Skeletal muscle tissue (tissue), 4 donors: ENCODE measurements around the gene KLK5. TPM values are rescaled to one million over a fixed set of nuclear protein-coding genes. Genes with fewer than 3 reads are reported as not detected.

Experiments
- H3K27ac ChIP-seq: one replicate; pipeline ENCODE4 v1.7.0; 2013; ENCODE audit warnings: mild to moderate bottlenecking, low read depth, low read length, inconsistent platforms
- H3K27me3 ChIP-seq, 3 donors: one replicate each; pipeline ENCODE4 v1.7.0; 2013; ENCODE audit warnings: low read length in 3 of 3; ENCODE audit not compliant: control insufficient read depth in 3 of 3, insufficient read depth in 3 of 3
- H3K36me3 ChIP-seq, 3 donors: one replicate each; pipeline ENCODE4 v1.7.0; 2013; ENCODE audit warnings: low read length in 3 of 3; ENCODE audit not compliant: control insufficient read depth in 3 of 3, insufficient read depth in 3 of 3
- H3K4me1 ChIP-seq, 3 donors: one replicate each; pipeline ENCODE4 v1.7.0; 2013; ENCODE audit warnings: low read length in 3 of 3, mild to moderate bottlenecking in 3 of 3; ENCODE audit not compliant: control insufficient read depth in 3 of 3, insufficient read depth in 3 of 3
- H3K4me3 ChIP-seq, 3 donors: one replicate each; pipeline ENCODE4 v1.7.0; 2013; ENCODE audit warnings: low read length in 3 of 3
- H3K9ac ChIP-seq, 3 donors: one replicate each; pipeline ENCODE4 v1.7.0; 2013; ENCODE audit warnings: low read length in 3 of 3, mild to moderate bottlenecking in 3 of 3, moderate library complexity in 2 of 3, low read depth in 1 of 3
- H3K9me3 ChIP-seq, 3 donors: one replicate each; pipeline ENCODE4 v1.7.0; 2013; ENCODE audit warnings: low read length in 3 of 3; ENCODE audit not compliant: control insufficient read depth in 3 of 3
- total RNA-seq: library from RNA; depleted of rRNA; stranded (reverse); fragments of >200 nt; gene quantifications from one replicate; pipeline ENCODE4 v1.2.3, GENCODE V29; 2014
- donor health status: Osteomylitis.

Gene KLK5
- total RNA-seq, 1 donor from 2014 or later = not detected

DNA sequence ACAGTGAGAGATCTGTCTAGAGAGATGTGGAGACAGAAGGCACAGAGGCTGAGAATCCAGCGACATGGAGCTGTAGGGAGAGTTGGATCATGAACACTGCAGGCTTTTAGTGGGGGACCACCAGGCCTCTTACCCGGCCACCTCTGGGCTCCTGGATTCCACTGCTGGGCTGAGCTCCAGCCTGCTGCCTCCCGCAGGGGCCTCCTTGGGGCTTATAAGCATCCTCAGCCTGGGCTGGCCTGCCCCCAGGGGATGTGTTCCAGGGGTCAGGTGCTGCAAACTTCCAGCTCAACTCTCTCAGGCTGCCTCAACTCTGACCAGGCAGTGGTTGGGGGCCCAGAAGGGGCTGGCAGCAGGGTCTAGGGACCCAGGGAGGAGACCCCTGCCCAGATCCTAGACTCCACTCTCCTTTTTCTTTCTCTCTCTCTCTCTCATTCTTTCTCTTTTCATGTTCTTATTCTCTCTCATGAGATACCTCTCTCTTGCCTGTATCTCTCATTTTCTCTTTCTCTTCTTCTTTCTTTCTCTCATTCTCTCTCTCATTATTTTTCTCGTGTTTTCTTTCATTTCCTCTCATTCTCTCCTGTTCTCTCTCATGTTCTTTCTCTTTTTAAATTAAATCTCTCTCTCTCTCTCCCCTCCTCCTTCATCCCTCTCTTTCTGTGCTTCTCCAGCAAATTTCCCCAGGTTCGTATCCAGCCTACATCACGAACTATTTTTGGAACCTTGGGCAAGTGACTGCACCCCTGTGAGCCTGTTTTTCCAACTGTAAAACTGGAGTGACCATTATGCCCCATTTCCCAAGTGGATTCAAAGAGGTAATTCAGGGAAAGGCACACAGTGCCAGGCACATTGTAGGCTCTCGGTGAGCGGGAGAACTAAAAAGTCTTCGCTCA lies 41.4 kb downstream of the KLK5 start, which contains the start of gene KLK4:
Gene KLK4, minus strand, starts transcription at position 190 of the 896 bp plus-strand sequence. CDS start 657 bp downstream, outside the sequence.
- no peaks in the 10 kb centered on the region for H3K36me3 ChIP-seq
- no peak within 1 kb of the TSS for H3K27ac ChIP-seq
- no peaks in the 10 kb centered on the region for H3K9me3 ChIP-seq
- H3K4me1 ChIP-seq = no peaks in the 10 kb centered on the region
- H3K27me3 ChIP-seq = peaks cover 40 to 54% (median 42%) of the 10 kb centered on the region in 3 donors
- H3K4me3 ChIP-seq = no peak within 1 kb of the TSS
- H3K9ac ChIP-seq = no peak within 1 kb of the TSS

DNA sequence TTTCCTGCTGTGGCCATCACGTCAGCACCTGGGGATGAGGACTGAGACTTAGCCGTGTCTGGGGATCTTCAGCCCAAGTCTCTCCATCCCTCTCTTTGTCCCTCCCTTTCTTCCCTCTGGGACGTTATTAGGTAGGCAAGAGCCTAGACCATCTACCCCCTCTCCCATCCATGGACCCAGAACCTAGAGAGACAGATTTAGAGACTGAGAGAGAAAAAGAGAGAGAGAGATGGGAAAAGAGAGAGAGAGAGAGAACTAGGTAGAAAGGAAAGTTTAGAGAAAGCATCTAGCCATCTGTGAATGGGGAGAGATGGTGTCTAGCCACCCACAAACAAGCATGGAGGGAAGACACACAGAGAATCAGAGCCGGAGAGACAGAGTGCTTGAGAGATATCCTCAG lies 42.1 kb downstream of the KLK5 start:
- H3K27me3 ChIP-seq = peaks cover 39 to 50% (median 40%) of the 10 kb centered on the region in 3 donors
- H3K9me3 ChIP-seq = no peaks in the 10 kb centered on the region
- H3K36me3 ChIP-seq = no peaks in the 10 kb centered on the region
- H3K27ac ChIP-seq = no peak overlapping the region
- no peaks in the 10 kb centered on the region for H3K4me1 ChIP-seq
- H3K9ac ChIP-seq = no peak overlapping the region
- no peak overlapping the region for H3K4me3 ChIP-seq

DNA sequence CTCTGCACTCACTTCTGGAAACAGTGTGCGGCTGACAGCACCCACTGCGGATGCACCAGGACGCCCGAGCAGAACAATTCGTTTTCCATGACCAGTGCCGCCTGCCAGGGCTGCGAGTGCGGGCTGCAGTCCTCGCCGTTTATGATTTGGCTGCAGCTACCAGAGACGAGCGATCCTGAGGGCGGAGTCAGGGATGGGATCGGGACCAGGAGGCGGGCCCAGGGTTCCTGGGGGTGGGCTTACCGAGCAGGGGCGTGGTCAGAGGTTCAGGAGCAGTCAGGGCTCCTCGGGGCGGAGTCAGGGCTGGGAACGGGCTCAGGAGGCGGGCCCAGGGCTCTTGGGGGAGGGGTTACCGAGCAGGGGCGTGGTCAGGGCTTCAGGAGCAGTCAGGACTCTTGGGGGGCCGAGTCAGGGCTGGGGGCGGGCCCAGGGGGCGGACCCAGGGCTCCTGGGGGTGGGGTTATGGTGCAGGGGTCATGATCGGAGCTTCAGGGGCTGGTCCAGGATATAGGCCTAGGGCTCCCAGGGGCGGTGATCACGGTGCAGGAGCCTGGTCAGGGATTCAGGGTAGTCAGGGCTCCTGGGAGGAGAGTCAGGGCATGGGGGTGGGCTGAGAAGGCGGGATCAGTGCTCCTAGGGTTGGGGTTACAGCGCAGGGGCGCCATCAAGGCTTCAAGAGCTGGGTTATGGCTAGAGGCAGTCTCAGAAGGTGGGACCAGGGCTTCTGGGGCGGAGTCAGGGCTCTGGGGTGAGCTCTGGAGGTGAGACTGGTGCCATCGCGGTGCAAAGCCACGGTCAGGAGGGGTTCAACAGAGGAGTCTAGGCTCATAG lies 43.4 kb downstream of the KLK5 start:
- Histone ChIP-seq H3K27ac (no peak overlapping the region), H3K4me1 (no peaks in the 10 kb centered on the region), H3K27me3 (peaks cover 39 to 47% (median 40%) of the 10 kb centered on the region in 3 donors), H3K4me3 (no peak overlapping the region), H3K9me3 (no peaks in the 10 kb centered on the region), H3K9ac (no peak overlapping the region), H3K36me3 (no peaks in the 10 kb centered on the region)

- H3K27me3 ChIP-seq = peaks cover 39 to 45% (median 40%) of the 10 kb centered on the region in 3 donors
- no peaks in the 10 kb centered on the region for H3K36me3 ChIP-seq
- H3K9me3 ChIP-seq = no peaks in the 10 kb centered on the region
- H3K4me1 ChIP-seq = no peaks in the 10 kb centered on the region
- H3K4me3 ChIP-seq = no peak overlapping the region
- H3K9ac ChIP-seq = no peak overlapping the region
- H3K27ac ChIP-seq = no peak overlapping the region
These were observed 44.5 kb downstream of the KLK5 start for GRCh38 chr19:50908336-50908735.

- Histone ChIP-seq H3K9ac (no peak overlapping the region), H3K4me1 (no peaks in the 10 kb centered on the region), H3K27ac (no peak overlapping the region), H3K36me3 (no peaks in the 10 kb centered on the region), H3K4me3 (no peak overlapping the region), H3K27me3 (peaks cover 23 to 30% (median 30%) of the 10 kb centered on the region in 3 donors), H3K9me3 (no peaks in the 10 kb centered on the region)
These were observed 46.6 kb downstream of the KLK5 start for GRCh38 chr19:50906217-50906616.

DNA sequence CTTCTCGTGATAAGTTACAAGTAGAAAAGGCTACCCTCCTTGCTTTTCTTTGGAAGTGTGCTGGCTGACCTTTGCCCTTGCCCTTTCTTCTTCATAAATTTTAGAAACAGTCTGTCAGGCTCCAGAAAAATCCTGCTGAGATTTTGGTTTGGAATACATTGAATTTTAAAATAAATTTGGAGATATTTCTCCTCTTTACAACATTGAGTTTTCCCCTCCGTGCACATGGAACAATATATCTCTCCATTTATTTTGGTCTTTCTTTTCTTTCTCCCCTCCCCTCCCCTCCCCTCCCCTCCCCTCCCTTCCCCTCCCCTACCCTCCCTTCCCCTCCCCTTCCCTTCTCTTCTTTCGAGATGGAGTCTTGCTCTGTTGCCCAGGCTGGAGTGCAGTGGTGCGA lies 50.2 kb downstream of the KLK5 start:
- Histone ChIP-seq H3K4me3 (no peak overlapping the region), H3K27ac (no peak overlapping the region), H3K9ac (no peak overlapping the region), H3K4me1 (no peaks in the 10 kb centered on the region), H3K27me3 (peaks cover 0 to 8% (median 6%) of the 10 kb centered on the region in 3 donors), H3K9me3 (no peaks in the 10 kb centered on the region), H3K36me3 (no peaks in the 10 kb centered on the region)

DNA sequence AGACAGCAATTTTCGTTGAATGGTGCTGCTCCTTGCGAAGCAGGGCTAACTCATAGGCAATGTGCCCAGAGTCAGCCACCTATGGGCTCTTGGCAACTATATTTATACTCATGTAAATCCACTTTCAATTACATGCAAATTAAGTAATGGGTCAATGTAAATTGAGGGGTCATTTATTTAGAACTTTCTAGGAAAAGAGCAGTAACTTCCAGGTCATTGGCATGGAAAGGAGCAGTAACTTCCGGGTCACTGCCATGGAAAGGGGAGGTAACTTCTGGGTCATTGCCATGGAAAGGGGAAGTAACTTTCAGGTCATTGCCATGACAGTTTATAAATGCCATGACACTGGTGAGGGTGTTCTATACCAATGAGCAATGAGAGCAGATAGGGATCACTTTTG lies 53.3 kb downstream of the KLK5 start:
- Histone ChIP-seq H3K27me3 (peaks cover 0 to 3% (median 0%) of the 10 kb centered on the region in 3 donors), H3K4me1 (no peaks in the 10 kb centered on the region), H3K4me3 (no peak overlapping the region), H3K36me3 (no peaks in the 10 kb centered on the region), H3K27ac (no peak overlapping the region), H3K9ac (no peak overlapping the region), H3K9me3 (no peaks in the 10 kb centered on the region)

- Histone ChIP-seq H3K27ac (no peak overlapping the region), H3K36me3 (no peaks in the 10 kb centered on the region), H3K4me3 (no peak overlapping the region), H3K9ac (no peak overlapping the region), H3K9me3 (no peaks in the 10 kb centered on the region), H3K27me3 (peaks cover 0 to 3% (median 3%) of the 10 kb centered on the region in 3 donors), H3K4me1 (no peaks in the 10 kb centered on the region)
These were observed 54.8 kb downstream of the KLK5 start for GRCh38 chr19:50898018-50898417.

DNA sequence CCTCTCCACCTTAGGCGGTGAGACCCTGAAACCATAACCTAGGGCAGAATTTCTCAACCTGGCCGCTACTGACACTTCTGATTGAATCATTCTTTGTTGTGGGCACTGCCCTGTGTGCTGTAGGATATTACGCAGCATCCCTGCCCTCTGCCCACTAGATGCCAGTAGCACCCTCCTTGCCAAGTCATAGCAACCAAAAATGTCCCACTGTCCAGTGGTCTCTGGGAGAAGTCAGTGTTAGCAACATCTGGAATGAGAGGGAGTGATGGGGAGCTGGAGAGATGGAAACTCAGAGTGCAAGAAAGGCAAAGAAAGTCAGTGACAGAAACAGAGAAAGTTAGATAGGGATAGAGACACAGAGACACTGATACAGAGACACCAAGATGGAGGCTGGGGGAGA lies 55.2 kb downstream of the KLK5 start:
- H3K4me1 ChIP-seq = no peaks in the 10 kb centered on the region
- no peak overlapping the region for H3K9ac ChIP-seq
- no peak overlapping the region for H3K4me3 ChIP-seq
- no peaks in the 10 kb centered on the region for H3K9me3 ChIP-seq
- H3K27ac ChIP-seq = no peak overlapping the region
- peaks cover 0 to 3% (median 3%) of the 10 kb centered on the region in 3 donors for H3K27me3 ChIP-seq
- no peaks in the 10 kb centered on the region for H3K36me3 ChIP-seq

- Histone ChIP-seq H3K27ac (no peak overlapping the region), H3K9me3 (no peaks in the 10 kb centered on the region), H3K4me1 (no peaks in the 10 kb centered on the region), H3K27me3 (peaks cover 0 to 3% (median 3%) of the 10 kb centered on the region in 3 donors), H3K9ac (no peak overlapping the region), H3K4me3 (no peak overlapping the region), H3K36me3 (no peaks in the 10 kb centered on the region)
These were observed 55.6 kb downstream of the KLK5 start for GRCh38 chr19:50897191-50897607.
